GM10248 (cell line): ENCODE results near the gene SLC29A1.

Experiments
- CTCF ChIA-PET: fragments of 300-600 bp; sonication (Branson Sonifier 250); formaldehyde crosslinking; extraction: SDS; loops from one replicate; lab custom pipeline; 2021; ENCODE audit warnings: antibody characterized with exemption; lab: Yijun Ruan, JAX
- POLR2A ChIA-PET: fragments of 350-650 bp; sonication (Branson Sonifier 250); formaldehyde crosslinking; extraction: SDS; loops from one replicate; lab custom pipeline; 2020; ENCODE audit warnings: antibody characterized with exemption; lab: Yijun Ruan, JAX
- DNase-seq: peaks from one replicate; pipeline ENCODE4 v3.0.0; 2012; ENCODE audit errors: extremely low spot score
- TF ChIP-seq, protein P1 (sequence below): IDR thresholded peaks from 2 replicates; pipeline ENCODE4 v1.5.1; 2012; ENCODE audit warnings: mild to moderate bottlenecking, low read depth; ENCODE audit errors: extremely low read depth, missing control alignments, control extremely low read depth

SLC29A1 gene

DNA sequence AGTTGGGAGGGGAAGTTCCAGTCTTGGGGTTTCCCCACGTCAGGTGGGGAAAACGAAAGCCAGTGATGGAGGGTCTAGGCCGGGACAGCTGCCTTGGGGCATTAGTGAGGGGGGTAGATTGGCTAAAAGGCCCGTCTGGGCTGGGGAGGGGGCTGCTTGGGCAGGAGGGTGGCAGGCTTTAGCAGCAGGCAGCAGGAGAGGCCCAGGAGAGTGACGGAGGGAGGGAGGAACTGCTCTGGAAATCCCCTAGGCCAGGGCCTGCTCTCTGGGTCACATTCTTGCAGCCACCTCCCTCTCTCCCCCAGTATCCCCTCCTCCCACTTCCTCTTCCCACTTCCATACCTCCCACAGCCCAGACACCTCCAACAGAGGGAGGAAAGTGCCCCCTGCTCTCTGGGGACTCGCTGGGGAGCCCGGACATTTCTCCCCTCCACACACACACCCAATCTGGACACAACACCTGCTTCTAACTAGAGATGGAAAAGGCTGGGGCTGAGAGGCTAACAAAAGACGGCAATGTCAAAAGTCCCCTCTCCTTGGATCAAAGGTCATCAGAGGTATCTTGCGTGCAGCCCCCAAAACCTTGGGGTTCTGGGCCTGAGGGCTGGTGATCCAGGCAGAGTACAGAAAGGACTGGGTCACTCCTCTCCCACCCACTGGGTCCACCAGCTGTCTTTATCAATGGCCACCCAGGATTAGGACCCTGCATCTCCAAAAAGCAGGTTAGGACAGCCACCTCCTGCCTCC lies 40.1 kb downstream of the SLC29A1 start:
- TF ChIP-seq, protein P1, sequence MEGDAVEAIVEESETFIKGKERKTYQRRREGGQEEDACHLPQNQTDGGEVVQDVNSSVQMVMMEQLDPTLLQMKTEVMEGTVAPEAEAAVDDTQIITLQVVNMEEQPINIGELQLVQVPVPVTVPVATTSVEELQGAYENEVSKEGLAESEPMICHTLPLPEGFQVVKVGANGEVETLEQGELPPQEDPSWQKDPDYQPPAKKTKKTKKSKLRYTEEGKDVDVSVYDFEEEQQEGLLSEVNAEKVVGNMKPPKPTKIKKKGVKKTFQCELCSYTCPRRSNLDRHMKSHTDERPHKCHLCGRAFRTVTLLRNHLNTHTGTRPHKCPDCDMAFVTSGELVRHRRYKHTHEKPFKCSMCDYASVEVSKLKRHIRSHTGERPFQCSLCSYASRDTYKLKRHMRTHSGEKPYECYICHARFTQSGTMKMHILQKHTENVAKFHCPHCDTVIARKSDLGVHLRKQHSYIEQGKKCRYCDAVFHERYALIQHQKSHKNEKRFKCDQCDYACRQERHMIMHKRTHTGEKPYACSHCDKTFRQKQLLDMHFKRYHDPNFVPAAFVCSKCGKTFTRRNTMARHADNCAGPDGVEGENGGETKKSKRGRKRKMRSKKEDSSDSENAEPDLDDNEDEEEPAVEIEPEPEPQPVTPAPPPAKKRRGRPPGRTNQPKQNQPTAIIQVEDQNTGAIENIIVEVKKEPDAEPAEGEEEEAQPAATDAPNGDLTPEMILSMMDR, result no peak
- ChIA-PET CTCF (interaction anchor here (0.8 to 7.3 kb wide), 7 partner anchors 10 to 90 kb away, joined by 3 to 182 read pairs (median 5); partner anchors contain the start of gene AARS2), POLR2A (interaction anchor here (1.6 to 2.7 kb wide), 2 partner anchors 17 kb away, joined by 8 to 19 read pairs; partner anchors contain the start of gene HSP90AB1)
- DNase-seq, result peak; percentile 58

- TF ChIP-seq, protein P1, result no peak
- CTCF ChIA-PET, result interaction anchor here (0.8 to 7.3 kb wide), 4 partner anchors 11 to 91 kb away, joined by 3 to 182 read pairs (median 4); partner anchors contain the start of gene AARS2
- peak; percentile 68 for DNase-seq
- POLR2A ChIA-PET, result interaction anchor here (1.6 kb wide), 1 partner anchor 18 kb away, joined by 8 read pairs; the partner anchor contains the start of gene HSP90AB1
These were observed 41.0 kb downstream of the SLC29A1 start for GRCh38 chr6:44264154-44265006.

DNA sequence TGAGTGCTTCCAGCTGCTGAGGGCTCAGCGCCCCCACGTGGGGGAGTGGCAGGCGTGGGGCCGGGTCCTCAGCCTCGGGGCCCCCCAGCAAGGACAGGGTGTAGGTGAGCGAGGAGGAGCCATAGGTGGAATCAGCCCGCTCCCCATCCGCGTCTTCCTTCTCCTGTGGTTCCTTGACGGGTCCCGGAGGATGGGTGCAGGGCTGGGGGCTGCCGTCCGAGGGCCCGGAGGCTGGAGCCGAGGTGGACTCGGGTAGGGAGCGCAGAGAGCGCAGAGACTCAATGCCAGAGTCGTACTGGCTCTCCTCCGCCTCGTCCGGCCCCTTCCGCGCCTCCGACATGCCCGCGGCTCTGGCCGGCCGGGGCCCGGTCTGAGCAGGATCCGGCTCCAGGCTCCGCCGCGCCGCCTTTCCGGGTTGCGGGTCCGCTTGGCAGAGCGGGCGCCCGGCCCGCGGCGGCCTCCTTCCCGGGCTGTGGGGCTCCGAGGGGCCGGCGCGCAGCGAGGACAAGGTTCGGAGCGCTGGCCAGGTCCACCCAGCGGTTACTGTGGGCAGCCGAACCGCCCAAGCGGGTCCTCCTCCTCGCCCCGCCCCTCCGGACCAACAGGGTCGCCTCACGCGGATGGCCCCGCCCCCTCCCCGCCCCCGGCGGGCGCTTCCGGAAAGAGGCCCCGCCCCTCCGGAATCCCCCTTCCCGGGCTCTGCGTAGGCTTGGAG lies 41.8 kb downstream of the SLC29A1 start, which contains the start of gene NFKBIE:
TSS of gene NFKBIE (minus strand) at position 545 of the 715 bp plus-strand sequence. CDS start at position 340, 205 bp downstream.
- POLR2A ChIA-PET, result interaction anchor here (1.6 kb wide), 1 partner anchor 18 kb away, joined by 8 read pairs; the partner anchor contains the start of gene HSP90AB1

DNA sequence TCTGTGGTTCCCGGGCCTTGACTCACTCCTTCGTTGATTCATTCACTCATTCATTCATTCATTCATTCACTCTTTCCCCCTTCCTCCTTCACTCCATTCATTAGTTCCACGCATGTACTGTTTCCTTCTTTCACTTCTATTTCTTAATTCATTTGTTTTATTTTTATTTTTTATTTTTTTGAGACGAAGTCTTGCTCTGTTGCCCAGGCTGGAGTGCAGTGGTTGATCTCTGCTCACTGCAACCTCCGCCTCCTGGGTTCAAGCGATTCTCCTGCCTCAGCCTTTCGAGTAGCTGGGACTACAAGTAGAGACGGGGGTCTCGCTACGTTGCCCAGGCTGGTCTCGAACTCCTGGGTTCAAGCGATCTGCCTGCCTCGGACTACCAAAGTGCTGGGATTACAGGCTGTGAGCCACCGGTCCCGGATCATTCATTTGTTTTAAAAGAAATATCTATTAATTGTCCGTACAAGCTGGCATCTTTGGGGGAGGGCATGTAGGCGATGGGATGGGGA lies 42.4 kb downstream of the SLC29A1 start:
- CTCF ChIA-PET, result interaction anchor here (4.4 to 7.3 kb wide), 3 partner anchors 21 to 72 kb away, joined by 39 to 182 read pairs (median 142); partner anchors contain the start of gene AARS2
- TF ChIP-seq, protein P1, result no peak
- no peak for DNase-seq
- POLR2A ChIA-PET, result no interaction called here

More for the DNA sequence above, 41.8 kb downstream of the SLC29A1 start, which contains the start of gene NFKBIE:
- TF ChIP-seq, protein P1, result peak; percentile 73
- DNase-seq, result peak; percentile 94
- CTCF ChIA-PET, result interaction anchor here (1.1 to 7.3 kb wide), 4 partner anchors 12 to 92 kb away, joined by 4 to 182 read pairs (median 74); partner anchors contain the start of gene AARS2

DNA sequence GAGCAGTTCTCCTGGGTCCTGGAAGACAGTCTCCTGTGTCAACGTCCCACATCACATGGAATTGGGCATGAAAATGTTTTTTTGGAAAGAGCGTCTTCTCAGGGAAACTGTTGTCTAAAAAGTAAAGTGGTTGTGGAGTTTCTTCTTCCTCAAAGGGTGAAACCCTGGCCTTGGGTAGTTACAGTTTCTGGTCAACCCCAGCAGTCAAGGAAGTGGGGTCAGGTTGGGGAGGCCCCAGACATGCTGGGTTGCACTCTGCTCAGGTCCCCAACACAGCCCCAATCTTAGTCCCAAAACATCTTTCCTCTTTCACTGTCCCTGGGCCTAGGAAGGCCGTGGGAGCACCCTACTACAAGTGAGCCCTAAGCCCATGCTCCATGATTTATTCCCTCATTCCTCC lies 43.0 kb downstream of the SLC29A1 start:
- ChIA-PET POLR2A (interaction anchor here (1.2 kb wide), 1 partner anchor 20 kb away, joined by 7 read pairs; the partner anchor contains the start of gene HSP90AB1), CTCF (interaction anchor here (0.7 to 7.3 kb wide), 23 partner anchors 8 to 165 kb away, joined by 3 to 182 read pairs (median 9); partner anchors contain the start of genes AARS2 and MYMX)
- peak; percentile 81 for DNase-seq
- TF ChIP-seq, protein P1, result no peak
